ENCODE measurements around the gene MYD88.

- TF ChIP-seq CTCF (IDR thresholded peaks at IDR 0.05) (no peak), POLR2A (IDR thresholded peaks at IDR 0.05) (no peak), EP300 (IDR thresholded peaks at IDR 0.05) (no peak)
Measured at GRCh38 chr3:38112378-38112761, 26.1 kb upstream of the MYD88 start.
